ENCODE data around the gene LRP8.

LRP8 gene

GRCh38 chr1:53367503-53368313, 39.8 kb upstream of the LRP8 start:
- DNase-seq (ENCODE audit: low read depth): no peak
- no peak for TF ChIP-seq CTCF (conservative IDR thresholded peaks at IDR 0.05; ENCODE audit: low read length)
- H3K4me3 ChIP-seq (ENCODE audit: low read length): no peak overlapping the region

- no peak overlapping the region for H3K4me3 ChIP-seq (ENCODE audit: low read length)
- no peak for TF ChIP-seq CTCF (conservative IDR thresholded peaks at IDR 0.05; ENCODE audit: low read length)
- no peak for DNase-seq (ENCODE audit: low read depth)
Measured at GRCh38 chr1:53366901-53367502, 39.1 kb upstream of the LRP8 start.

GRCh38 chr1:53365437-53366063, 37.7 kb upstream of the LRP8 start:
- no peak for DNase-seq (ENCODE audit: low read depth)
- no peak overlapping the region for H3K4me3 ChIP-seq (ENCODE audit: low read length)
- TF ChIP-seq CTCF (conservative IDR thresholded peaks at IDR 0.05; ENCODE audit: low read length): no peak

- no peak for DNase-seq (ENCODE audit: low read depth)
- no peak for TF ChIP-seq CTCF (conservative IDR thresholded peaks at IDR 0.05; ENCODE audit: low read length)
- H3K4me3 ChIP-seq (ENCODE audit: low read length): no peak overlapping the region
Measured at GRCh38 chr1:53362851-53363642, 35.2 kb upstream of the LRP8 start.

GRCh38 chr1:53362270-53362669, 34.4 kb upstream of the LRP8 start:
- H3K4me3 ChIP-seq (ENCODE audit: low read length): no peak overlapping the region
- no peak for DNase-seq (ENCODE audit: low read depth)
- no peak for TF ChIP-seq CTCF (conservative IDR thresholded peaks at IDR 0.05; ENCODE audit: low read length)

GRCh38 chr1:53361541-53361961, 33.7 kb upstream of the LRP8 start:
- H3K4me3 ChIP-seq (ENCODE audit: low read length): no peak overlapping the region
- DNase-seq (ENCODE audit: low read depth): no peak
- no peak for TF ChIP-seq CTCF (conservative IDR thresholded peaks at IDR 0.05; ENCODE audit: low read length)

Data from AG10803 (cell line).